Stimulated activated CD4-positive, alpha-beta T cell treated with anti-CD3 and anti-CD28 coated beads, Interleukin-2, amount 100 ng/mL, for 48 hours (primary cell): ENCODE data around the gene AP5S1.

ENCODE experiments used
- DNase-seq, 2 donors: peaks; one replicate each; pipeline ENCODE4 v3.0.0-alpha.2; 2020

Gene AP5S1

DNA sequence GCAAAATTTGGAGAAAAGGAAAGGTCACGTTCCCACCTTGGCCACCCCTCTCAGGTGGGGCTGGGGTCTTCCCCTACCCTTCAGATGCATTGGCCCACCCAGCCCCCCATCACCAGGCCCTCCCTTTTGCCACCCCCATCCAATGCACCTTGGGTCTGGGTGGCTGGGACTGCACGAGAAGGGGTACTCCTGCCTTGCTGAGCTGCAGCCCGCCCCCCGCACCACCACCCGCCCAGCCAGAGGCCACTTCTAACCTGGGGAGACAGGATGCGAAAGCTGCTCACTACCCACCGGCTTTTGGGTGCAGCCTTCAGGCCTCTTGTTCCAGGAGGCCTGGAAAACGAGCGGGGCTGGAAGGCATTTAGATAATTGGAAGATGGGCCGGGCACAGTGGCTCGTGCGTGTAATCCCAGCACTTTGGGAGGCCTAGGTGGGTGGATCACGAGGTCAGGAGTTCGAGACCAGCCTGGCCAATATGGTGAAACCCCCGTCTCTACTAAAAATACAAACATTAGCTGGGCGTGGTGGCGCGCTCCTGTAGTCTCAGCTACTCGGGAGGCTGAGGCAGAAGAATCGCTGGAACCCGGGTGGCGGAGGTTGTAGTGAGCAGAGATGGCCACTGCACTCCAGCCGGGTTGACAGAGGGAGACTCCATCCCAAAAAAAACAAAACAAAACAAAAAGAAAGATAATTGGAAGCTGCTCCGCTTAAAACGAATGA, 25.5 kb upstream of the AP5S1 start:
- no peak for DNase-seq

DNA sequence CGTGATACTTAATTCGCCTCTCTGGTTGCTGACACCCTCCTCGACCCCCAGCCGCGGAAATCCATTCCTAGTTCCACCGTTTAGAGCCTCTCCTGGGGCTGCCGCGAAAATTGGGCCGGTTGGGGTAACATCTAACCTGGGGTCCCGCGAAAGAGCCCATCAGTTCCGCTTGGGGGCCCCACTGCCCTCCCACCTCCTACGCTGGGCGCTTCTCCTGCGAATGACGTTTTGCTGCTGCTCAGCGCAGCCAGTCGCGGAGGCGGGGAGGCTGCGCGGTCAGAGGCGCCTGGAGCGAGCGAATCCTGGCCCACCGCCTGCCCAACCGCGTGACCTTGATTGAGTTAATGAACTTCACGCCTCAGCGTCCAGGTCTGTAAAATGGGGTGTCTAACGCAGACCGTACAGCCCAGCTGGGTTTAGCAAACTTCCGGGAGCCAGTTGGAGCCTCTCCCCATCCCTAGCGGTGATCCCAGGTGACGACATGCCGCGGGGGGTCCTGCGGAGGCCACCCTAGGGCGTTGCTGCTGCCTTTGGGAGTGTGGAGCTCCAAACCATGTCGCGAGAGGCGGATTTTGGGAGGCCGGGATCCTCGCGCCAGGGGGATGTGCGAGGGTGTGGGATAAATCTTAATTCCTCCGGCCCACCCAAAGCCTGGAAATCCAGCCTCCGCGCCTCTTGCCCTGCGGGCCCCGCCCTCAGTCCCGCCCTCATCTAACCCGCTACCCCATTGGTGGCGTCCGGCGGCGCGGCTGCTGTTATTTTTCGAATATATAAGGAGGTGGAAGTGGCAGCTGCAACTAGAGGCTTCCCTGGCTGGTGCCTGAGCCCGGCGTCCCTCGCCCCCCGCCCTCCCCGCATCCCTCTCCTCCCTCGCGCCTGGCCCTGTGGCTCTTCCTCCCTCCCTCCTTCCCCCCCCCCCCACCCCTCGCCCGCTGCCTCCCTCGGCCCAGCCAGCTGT, 24.6 kb upstream of the AP5S1 start, which contains the start of gene CDC25B:
CDC25B (plus strand) TSS at position 800 of the 958 bp plus-strand sequence. CDS start 222 bp downstream, outside the sequence.
- DNase-seq: peak; percentile 82 to 87

DNA sequence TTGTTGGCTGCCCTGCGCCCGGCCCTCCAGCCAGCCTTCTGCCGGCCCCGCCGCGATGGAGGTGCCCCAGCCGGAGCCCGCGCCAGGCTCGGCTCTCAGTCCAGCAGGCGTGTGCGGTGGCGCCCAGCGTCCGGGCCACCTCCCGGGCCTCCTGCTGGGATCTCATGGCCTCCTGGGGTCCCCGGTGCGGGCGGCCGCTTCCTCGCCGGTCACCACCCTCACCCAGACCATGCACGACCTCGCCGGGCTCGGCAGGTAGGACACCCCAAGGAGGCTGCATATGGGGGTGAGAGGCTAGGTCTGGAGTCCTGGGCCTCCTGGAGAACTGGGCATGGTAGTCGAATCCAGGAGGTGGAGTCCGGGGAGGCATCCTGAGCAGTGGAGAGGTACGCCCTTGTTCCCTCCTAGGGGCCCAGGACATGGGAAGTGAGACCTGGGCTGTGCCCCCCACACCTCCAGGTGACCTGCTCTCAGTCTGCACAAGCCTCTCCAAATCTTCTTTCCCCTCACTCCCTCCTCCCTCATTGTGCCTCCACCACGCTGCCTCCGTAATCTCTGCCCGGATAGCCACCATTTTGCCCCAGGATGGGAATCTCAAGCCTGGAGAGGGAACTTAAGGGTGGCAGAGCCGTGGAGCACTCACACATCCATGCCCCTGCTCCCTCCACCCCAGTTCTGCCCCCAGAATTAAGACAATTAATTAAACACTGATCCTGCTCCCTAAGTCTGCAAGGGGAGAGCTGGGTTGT, 23.7 kb upstream of the AP5S1 start:
- DNase-seq: no peak

DNA sequence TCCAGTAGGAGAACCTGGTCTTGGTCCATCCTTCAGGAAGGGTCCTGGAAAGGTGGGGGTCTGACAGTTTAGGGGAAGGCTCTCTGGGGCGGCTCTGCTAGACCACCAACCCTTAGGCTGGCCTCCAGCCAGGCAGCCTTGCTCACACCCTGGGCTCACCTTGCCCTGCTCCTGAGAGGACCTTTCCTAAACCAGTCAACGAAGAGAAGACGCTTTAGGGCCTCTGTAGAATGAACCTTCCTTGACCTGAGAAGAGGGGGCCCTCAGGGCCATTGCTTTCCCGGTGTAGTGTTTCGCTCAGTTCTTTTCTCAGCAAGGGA, 23.2 kb upstream of the AP5S1 start:
- DNase-seq: no peak

DNA sequence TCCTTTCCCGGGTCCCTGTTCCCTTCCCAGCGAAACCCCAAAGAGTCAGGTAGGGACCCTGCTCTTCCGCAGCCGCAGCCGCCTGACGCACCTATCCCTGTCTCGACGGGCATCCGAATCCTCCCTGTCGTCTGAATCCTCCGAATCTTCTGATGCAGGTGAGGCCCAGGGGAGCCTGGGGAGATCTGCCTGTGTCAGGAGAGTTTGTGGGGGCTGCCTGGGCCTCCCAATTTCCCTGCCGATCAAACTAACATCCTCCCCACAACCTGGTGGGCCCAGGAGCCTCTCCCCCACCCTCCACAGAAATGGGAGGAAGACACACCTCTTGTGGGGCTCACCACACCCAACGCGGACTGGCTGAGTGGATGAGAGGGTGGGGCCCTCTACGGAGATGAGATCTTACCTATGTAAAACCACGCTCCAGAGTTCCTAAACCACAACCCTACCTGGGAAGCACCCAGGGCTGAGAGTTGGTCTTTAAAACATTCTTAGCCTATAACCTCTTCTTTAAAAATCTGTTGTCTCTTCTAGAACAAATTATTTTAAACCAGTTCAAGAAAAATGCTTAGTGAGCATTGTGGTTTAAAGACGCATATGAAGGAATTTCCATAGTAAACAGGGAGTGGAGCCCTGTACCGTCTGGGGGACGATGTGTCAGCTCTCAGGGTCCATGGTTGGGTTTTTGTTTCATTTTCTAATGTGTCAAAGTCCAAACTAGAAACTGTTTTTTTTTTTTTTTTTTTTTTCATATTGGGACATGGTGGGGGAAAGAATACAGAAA, 22.6 kb upstream of the AP5S1 start:
- DNase-seq: no peak

DNA sequence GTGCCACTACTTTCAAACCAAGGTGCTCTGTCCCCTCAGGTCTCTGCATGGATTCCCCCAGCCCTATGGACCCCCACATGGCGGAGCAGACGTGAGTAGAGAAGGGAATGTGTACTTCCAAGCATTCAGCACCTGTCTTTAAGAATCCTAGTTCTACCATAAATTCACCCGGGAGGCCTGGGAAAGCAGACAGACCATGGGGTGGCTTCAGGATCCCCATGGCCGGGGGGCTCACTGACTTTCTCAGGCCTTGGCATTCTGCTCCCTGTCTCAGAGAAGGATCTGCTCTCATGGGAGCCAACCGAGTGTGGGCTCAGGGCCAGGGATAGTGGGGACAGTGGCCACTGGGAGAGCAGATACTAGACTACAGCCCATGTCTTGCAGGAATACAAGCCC, 22.0 kb upstream of the AP5S1 start:
- DNase-seq: no peak

DNA sequence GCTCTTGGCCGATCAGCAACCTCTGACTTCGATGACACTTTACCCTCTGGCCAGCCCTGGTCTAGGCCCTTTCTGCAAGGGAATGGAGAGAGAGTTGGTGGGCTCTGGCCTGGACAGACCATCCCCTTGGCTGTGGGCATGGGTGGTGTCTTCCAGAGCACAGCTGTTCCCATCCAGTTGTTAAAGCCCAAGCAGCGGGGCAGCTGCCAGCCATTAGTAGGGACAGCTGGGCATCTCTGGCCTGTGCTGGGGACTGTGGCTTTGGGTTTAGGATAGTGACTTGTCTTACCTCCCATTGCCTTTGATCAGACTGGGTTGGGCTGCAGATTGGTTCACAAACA, 21.5 kb upstream of the AP5S1 start:
- no peak for DNase-seq

DNA sequence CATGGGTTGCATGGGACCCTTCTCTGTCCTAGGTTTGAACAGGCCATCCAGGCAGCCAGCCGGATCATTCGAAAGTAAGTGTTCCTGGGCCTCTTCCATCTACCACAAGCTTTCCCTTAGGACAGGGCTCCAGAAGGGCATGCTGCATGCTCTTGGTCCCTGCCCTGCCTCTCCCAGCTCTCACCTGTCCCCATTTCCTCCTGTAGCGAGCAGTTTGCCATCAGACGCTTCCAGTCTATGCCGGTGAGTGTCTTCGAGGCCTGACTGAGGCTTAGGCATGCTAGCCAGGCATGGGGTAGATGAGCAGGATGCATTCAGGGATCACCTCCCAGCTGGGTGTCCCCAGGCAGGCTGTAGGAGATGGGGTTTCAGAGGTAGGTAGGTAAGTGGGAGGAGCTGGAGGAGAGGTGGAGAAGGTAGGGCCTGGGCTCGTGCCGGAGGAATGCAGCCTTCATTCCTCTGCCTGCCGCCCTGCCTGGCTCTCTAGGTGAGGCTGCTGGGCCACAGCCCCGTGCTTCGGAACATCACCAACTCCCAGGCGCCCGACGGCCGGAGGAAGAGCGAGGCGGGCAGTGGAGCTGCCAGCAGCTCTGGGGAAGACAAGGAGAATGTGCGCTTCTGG, 20.0 kb upstream of the AP5S1 start:
- no peak for DNase-seq

DNA sequence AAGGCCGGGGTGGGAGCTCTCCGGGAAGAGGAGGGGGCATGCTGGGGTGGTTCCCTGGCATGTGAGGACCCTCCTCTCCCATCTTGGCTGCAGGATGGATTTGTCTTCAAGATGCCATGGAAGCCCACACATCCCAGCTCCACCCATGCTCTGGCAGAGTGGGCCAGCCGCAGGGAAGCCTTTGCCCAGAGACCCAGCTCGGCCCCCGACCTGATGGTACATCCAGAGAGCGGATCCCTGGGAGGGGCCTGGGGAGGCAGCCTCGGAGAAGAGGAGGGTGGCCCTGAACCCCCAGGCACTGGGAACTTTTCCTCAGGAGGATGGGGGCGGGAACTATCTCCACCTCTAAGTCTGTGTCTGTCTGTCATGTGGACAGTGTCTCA, 19.5 kb upstream of the AP5S1 start:
- DNase-seq: no peak

DNA sequence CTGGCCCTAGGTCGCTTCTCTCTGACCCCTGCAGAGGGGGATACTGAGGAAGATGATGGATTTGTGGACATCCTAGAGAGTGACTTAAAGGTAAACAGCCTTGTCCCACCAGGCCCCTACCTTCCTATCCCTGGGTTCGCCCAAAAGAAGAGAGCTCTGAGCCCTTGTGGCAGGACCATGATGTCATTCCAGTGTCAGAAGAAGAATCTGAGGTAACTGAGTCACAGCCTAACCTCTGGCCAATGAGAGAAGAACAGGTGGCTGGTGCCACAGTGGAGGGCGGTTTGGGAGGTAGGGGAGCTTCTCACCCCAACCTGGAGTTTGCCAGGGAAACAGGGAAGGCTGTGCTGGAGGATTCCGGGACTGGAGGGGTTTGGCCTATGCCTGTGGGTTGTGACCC, 19.0 kb upstream of the AP5S1 start:
- DNase-seq: no peak

DNA sequence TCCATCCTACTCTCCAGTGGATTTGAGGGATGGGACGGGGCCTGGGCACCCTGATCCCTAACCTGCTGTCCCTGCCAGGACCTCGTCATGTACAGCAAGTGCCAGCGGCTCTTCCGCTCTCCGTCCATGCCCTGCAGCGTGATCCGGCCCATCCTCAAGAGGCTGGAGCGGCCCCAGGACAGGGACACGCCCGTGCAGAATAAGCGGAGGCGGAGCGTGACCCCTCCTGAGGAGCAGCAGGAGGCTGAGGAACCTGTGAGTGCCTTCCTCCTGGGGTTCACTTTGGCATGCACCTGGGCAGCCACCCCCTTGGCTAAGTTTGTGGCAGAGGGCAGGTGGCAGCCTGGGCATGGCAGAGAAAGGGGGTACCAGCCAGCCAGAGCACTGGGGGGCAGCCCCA, 18.5 kb upstream of the AP5S1 start:
- DNase-seq: no peak

DNA sequence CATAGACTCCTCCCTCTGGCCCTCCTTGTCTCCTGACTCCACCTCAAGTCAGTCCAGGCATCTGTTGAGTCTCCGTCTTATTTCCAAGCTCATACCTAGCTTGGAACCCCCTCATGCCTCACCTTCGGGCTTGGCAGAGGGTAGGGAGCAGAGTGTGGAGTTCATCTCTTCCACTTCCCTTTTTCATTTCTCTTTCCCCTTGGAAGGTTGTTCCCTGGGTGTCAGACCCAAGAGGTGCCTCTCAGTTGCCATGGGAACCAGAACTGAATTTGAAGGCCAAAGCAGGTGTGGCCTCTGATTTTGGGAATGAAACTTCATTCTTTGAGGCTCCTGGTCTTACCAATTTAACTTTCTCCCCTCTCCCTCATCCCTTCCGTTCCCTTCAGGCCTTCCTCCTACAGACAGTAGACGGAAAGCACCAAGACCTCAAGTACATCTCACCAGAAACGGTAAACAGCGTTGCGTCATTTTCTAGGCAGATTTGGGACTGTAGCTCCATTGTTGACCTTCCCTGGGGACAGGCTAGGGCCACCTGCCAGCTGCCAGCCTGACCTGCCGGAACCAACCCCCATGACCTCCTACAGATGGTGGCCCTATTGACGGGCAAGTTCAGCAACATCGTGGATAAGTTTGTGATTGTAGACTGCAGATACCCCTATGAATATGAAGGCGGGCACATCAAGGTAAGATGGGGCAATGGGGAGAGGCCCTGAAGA, 17.7 kb upstream of the AP5S1 start:
- DNase-seq: no peak

DNA sequence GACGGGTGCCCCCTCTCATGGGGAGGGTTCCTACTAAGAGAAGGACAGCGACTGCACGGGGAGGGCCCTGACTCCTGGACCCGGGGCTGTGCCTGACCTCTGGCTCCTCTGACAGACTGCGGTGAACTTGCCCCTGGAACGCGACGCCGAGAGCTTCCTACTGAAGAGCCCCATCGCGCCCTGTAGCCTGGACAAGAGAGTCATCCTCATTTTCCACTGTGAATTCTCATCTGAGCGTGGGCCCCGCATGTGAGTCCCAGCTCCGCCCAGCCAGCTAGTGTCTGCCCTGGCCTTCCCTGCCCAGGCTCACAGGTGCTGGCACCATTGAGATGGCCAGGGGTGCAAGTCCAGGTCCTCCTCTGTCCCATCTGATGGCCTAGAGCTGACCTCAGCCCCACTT, 17.1 kb upstream of the AP5S1 start:
- no peak for DNase-seq

DNA sequence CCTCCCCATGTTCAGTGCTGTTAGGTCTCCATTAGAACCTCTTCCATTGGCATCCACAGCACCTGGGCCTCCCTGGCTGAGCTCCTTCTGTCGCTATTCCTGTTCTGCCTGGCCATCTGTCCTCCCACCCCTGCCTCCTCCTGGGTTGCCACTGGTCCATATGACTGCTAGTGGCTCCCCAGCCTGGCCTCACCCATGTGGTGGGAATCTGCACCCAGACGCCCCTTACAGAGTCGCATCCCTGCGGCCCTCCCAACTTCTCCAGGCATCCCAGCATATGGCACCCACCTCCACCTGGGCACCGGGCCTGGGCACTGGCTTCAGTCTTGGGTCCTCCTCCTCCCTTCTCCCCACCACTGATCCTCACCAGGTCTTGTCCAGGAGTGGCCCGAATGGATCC, 16.5 kb upstream of the AP5S1 start:
- DNase-seq: no peak

DNA sequence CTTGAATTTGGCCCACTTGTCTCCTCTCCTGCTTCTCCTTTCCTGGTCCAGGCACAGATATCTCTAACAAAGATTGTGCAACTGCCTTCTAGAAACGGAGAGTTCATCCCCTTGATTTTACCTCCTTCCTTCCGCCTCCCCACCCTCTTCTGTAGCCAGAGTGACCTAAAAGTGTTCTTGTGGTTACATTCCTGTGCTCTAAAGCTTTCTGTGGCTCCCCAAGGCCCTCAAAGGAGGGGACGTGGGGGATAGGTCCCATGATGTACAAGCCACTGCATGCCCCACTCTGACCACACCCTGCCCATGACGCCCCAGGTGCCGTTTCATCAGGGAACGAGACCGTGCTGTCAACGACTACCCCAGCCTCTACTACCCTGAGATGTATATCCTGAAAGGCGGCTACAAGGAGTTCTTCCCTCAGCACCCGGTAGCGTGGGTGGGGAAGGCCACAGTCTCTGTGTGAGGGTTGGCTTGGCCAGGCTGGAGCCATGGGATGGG, 16.0 kb upstream of the AP5S1 start:
- no peak for DNase-seq

DNA sequence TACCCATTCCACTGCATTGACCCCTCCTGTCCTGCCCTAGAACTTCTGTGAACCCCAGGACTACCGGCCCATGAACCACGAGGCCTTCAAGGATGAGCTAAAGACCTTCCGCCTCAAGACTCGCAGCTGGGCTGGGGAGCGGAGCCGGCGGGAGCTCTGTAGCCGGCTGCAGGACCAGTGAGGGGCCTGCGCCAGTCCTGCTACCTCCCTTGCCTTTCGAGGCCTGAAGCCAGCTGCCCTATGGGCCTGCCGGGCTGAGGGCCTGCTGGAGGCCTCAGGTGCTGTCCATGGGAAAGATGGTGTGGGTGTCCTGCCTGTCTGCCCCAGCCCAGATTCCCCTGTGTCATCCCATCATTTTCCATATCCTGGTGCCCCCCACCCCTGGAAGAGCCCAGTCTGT, 15.6 kb upstream of the AP5S1 start:
- no peak for DNase-seq

DNA sequence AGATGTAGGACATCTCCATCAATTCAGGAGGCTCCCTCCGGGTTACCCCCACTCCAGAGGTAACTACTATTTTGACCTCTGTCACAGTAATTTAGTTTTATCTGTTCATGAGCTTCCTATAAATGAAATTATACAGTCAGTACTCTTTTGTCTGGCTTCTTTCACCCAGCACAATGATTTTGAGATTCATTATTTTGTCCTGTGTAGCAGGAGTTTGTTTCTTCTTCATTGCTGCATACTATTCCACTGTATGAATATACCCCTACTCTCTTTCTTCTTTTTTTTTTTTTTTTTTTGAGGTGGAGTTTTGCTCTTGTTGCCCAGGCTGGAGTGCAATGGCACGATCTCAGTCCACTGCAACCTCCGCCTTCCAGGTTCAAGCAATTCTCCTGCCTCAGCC, 11.8 kb upstream of the AP5S1 start:
- no peak for DNase-seq

DNA sequence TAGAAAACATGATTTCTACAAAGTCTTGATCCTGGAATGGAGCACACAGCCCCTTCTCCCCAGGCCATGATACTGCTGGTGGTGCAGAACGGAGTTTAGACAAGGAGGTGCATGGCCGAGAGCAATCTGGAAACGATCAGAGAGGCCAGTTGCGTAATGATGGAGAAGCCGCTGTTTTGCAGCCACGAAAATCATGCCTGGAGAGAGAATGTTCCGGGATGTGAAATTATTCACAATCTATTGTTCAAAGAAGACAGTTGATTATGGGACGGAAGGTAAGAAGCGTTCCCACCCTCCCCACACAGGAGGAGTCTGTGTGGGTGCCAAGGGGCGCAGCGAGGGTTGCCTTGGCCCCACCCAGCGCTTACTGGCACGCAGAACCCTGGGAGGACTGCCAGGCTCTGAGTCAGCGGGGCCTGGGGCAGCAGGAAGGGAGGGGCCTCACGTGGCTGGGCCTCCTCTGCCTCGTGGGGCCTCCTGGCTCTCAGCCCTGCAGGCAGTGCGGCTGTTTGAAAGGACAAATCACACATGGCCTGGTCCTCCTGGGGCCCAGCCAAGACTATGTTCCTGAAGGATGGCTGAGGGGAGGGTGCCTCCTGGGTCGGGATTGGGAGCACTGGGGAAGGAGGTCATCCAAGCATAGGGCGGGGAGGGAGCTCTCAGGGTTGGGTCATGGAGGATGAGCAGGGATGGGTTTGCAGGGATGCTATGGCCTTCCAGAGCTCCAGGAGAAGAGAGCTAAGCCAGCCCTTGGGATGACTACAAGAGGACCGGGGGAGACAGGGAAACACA, 8.7 kb upstream of the AP5S1 start:
- peak; percentile 82 for DNase-seq

DNA sequence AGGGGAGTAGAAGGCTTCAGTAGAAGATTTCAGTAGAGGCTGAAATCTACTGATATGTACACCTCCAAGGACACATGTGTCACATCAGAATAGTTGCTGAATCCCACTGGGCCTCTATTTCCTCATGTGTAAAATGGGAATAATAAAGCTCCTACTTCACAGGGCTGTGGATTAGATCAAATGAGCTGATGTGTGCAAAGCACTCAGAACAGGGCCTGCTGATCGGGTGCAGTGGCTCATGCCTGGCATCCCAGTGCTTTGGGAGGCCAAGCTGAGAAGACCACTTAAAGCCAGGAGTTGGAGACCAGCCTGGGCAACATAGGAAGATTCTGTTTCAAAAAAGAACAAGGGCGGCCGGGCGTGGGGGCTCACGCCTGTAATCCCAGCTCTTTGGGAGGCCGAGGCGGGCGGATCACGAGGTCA, 8.1 kb upstream of the AP5S1 start:
- DNase-seq: no peak

DNA sequence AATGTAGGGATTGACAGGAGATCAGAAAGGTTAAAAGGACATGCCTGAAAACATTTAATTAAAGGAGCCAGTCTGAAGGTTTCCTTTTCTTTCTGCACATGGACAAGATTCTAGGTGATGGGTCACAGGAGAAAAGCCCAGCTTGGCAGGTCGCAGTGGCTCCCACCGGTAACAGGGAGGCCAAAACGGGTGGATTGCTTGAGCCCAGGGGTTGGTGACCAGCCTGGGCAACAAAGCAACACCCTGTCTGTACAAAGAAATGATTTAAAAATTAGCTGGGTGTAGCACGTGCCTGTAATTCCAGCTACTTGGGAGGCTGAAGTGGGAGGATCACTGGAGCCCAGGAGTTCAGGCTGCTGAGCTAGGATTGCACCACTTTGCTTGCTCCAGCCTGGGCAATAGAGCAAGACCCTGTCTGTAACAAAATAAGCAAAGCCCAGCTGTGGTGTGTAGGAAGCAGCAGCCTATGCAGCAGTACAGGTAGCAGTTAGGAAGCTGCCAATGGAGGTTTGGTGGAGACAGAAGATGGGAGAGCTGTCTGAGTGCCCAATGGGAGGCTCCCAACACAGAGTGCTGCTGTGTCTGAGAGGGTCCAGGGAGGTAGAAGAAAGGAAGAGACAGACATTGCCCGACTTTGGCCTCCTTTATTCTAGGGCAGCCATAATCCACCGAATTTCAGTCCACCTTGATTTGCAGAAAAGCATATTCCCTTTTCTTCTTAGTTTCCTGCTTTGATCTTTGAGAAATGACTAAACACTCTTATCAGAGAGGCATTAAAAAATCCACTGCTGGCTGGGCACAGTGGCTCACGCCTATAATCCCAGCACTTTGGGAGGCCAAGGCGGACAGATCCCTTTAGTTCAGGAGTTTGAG, 7.1 kb upstream of the AP5S1 start:
- no peak for DNase-seq
